ENCODE measurements around the gene SH3BP4. TPM values are rescaled to one million over a fixed set of nuclear protein-coding genes. Genes with fewer than 3 reads are reported as not detected.

SH3BP4 gene
- total RNA-seq, 1 experiment from 2014 or later = 33.9 TPM

DNA sequence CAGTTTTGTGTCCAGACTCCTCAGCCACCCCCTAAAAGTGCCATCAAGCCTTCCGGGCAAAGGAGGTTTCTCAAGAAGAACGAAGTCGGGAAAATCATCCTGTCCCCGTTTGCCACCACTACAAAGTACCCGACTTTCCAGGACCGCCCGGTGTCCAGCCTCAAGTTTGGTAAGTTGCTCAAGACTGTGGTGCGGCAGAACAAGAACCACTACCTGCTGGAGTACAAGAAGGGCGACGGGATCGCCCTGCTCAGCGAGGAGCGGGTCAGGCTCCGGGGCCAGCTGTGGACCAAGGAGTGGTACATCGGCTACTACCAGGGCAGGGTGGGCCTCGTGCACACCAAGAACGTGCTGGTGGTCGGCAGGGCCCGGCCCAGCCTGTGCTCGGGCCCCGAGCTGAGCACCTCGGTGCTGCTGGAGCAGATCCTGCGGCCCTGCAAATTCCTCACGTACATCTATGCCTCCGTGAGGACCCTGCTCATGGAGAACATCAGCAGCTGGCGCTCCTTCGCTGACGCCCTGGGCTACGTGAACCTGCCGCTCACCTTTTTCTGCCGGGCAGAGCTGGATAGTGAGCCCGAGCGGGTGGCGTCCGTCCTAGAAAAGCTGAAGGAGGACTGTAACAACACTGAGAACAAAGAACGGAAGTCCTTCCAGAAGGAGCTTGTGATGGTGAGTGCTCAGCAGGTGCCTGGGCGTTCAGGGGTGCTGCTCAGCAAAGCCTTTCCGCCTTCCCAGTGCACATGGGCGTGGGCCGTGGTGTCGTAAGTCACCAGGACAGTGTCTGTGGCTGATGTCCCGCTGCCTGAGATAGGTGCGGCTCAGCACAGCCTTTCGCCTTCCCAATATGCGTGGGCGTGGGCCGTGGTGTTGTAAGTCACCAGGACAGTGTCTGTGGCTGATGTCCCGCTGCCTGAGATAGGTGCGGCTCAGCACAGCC lies 91.0 kb downstream of the SH3BP4 start:
- in situ Hi-C loops (cut with HindIII; ENCODE audit: low pct_unique_long_range_greater_than_20kb, low sequenced_read_pairs) = no loop called here

GRCh38 chr2:235043762-235044500 lies 92.1 kb downstream of the SH3BP4 start:
- in situ Hi-C loops (cut with HindIII; ENCODE audit: low pct_unique_long_range_greater_than_20kb, low sequenced_read_pairs) = no loop called here
- DNase-seq (ENCODE audit: low read depth) = no peak

More for the DNA sequence above, 91.0 kb downstream of the SH3BP4 start:
- DNase-seq (ENCODE audit: low read depth) = no peak

- in situ Hi-C loops (cut with HindIII; ENCODE audit: low pct_unique_long_range_greater_than_20kb, low sequenced_read_pairs) = no loop called here
- DNase-seq (ENCODE audit: low read depth) = no peak
Measured at GRCh38 chr2:235044501-235045271, 92.9 kb downstream of the SH3BP4 start.

DNA sequence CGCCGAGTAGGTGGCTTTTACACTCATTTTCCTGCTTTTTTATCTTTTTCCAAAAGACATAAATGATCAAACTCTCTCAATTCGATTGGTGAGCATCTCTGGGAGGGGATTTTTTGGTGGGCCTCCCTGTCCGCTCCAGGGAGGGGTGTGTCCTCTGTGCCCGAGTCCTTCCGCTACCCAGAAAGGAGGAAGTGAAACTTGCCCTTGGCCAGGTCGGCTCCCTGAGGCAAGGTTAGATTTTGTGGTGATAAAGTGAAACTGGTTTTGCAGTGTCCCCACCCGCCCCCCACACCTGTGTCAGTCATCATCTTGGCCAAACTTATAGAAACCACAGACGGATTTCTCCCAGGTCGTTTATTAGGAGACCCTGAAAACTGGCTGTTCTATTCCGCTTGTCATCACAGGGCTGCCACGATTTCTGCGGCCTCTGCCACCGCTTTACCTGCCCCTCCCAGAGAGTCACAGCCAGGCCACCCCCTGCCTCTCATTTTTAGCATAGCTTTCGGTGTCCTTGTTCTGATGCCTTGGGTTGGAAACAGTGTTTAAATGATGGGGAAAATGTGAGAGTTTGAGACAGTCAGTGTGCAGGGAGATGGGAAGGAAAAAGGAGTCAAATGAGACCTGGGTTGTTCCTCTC lies 93.6 kb downstream of the SH3BP4 start:
- in situ Hi-C loops (cut with HindIII; ENCODE audit: low pct_unique_long_range_greater_than_20kb, low sequenced_read_pairs) = no loop called here
- no peak for DNase-seq (ENCODE audit: low read depth)

- DNase-seq (ENCODE audit: low read depth) = no peak
- in situ Hi-C loops (cut with HindIII; ENCODE audit: low pct_unique_long_range_greater_than_20kb, low sequenced_read_pairs) = no loop called here
Measured at GRCh38 chr2:235045973-235046343, 94.1 kb downstream of the SH3BP4 start.

DNA sequence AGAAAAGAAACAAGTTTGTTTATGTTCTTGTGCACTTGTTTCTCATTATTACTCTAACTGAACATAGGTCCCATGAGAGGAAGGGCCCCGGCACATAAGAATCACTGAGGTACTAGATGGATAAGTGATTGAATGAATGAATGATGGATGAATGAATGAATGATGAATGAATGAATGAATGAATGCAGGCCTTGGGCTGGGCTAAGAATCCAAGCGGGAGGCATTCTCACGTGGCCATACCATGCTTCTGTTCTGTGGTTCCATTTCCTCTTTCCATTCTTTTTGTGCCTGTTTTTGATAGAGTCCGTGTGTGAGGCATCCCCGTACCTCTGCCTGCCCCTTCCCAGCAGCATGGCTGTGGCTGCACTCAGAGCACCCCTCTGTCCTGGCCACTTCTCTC lies 94.8 kb downstream of the SH3BP4 start:
- in situ Hi-C loops (cut with HindIII; ENCODE audit: low pct_unique_long_range_greater_than_20kb, low sequenced_read_pairs) = no loop called here

GRCh38 chr2:235047171-235048160 lies 95.6 kb downstream of the SH3BP4 start:
- in situ Hi-C loops (cut with HindIII; ENCODE audit: low pct_unique_long_range_greater_than_20kb, low sequenced_read_pairs) = no loop called here
- no peak for DNase-seq (ENCODE audit: low read depth)

More for the DNA sequence above, 94.8 kb downstream of the SH3BP4 start:
- DNase-seq (ENCODE audit: low read depth) = no peak

DNA sequence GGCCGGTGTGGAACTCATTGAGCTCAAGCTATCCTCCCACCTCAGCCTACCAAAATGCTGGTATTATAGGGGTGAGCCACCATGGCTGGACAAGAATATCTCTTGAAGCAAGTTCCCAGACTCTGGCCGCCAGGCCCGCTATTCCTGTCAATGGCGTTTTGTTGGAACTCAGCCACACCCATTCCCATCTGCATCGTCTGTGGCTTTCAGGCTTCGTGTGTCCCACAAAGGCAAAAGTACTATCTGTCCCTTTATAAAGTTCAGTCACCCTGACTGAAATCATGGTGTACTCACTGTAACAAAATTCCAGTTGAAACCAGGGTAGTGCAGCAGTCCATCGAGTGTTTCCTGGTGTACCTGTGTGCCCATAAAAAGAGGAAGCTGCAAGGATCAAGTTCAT lies 96.7 kb downstream of the SH3BP4 start:
- DNase-seq (ENCODE audit: low read depth) = no peak
- in situ Hi-C loops (cut with HindIII; ENCODE audit: low pct_unique_long_range_greater_than_20kb, low sequenced_read_pairs) = no loop called here

DNA sequence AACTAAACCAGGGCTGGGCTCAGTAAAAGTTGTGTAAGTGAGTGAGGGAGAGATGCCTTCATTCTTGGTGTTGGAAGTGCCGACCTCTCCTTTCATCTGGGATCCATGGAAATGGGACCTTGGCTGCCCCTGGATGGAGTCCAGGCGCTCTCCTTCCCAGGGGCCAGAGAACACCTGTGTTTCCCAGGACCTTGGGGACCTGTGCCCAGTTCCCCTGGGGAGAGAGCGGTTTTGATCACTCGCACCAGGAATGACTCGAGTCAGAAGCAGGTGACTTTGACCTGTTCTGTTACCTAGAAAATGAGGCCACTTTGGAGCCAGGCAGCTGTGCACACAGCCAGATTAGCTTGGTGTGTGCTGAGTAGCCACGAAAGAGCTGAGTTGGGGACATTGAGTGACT lies 97.3 kb downstream of the SH3BP4 start:
- no peak for DNase-seq (ENCODE audit: low read depth)
- in situ Hi-C loops (cut with HindIII; ENCODE audit: low pct_unique_long_range_greater_than_20kb, low sequenced_read_pairs) = no loop called here

GRCh38 chr2:235049719-235050118 lies 97.9 kb downstream of the SH3BP4 start:
- in situ Hi-C loops (cut with HindIII; ENCODE audit: low pct_unique_long_range_greater_than_20kb, low sequenced_read_pairs) = no loop called here
- DNase-seq (ENCODE audit: low read depth) = no peak

- DNase-seq (ENCODE audit: low read depth) = peak; percentile 76
- in situ Hi-C loops (cut with HindIII; ENCODE audit: low pct_unique_long_range_greater_than_20kb, low sequenced_read_pairs) = no loop called here
Measured at GRCh38 chr2:235050980-235051351, 99.1 kb downstream of the SH3BP4 start.

GRCh38 chr2:235051436-235052260 lies 99.8 kb downstream of the SH3BP4 start:
- DNase-seq (ENCODE audit: low read depth) = no peak
- in situ Hi-C loops (cut with HindIII; ENCODE audit: low pct_unique_long_range_greater_than_20kb, low sequenced_read_pairs) = no loop called here

DNA sequence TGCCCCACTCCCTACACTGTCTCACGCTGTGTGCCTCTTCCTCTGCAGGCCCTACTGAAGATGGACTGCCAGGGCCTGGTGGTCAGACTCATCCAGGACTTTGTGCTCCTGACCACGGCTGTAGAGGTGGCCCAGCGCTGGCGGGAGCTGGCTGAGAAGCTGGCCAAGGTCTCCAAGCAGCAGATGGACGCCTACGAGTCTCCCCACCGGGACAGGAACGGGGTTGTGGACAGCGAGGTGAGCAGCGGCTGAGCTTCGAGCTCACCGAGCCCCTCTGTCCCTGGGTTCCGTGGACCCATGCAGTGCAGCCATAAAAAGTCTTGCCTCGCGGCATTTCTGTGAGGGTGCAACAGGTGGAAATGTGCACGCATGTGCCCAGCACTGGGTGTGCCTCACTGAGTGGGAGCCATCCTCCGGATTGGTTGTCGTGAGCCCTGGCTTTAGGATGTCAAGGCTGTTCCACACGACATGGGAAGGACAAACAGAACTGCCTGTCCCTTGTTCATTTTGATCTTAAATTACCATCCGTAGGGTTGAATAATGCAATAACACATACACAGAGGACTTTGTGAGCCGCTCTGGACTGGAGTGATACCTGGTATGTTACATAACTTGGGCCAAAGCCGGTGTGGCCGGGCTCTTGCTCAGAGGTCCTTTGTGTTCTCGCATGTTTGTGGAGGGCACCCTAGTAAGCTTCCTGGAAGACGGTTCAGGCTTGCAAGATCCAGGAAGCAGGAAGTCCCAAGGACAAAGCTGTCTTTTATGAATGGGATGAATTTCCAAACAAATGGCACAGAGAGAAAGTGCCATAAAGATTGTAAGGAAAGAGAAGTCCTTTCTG lies 100.9 kb downstream of the SH3BP4 start:
- in situ Hi-C loops (cut with HindIII; ENCODE audit: low pct_unique_long_range_greater_than_20kb, low sequenced_read_pairs) = no loop called here
- no peak for DNase-seq (ENCODE audit: low read depth)

DNA sequence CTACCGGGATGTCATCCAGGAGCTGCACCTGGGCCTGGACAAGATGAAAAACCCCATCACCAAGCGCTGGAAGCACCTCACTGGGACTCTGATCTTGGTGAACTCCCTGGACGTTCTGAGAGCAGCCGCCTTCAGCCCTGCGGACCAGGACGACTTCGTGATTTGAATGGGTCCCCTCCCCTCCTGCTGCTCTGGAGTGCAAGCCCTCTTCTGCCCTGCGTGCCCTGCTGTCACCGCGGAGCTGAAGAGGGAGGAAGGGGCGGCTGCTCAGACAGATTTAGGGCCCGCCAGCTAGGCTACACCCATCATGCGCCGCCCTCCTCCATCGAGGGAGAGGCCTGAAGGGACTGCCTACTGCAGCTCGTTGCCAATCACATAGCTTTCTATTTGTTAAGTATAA lies 101.8 kb downstream of the SH3BP4 start:
- in situ Hi-C loops (cut with HindIII; ENCODE audit: low pct_unique_long_range_greater_than_20kb, low sequenced_read_pairs) = no loop called here
- DNase-seq (ENCODE audit: low read depth) = no peak

DNA sequence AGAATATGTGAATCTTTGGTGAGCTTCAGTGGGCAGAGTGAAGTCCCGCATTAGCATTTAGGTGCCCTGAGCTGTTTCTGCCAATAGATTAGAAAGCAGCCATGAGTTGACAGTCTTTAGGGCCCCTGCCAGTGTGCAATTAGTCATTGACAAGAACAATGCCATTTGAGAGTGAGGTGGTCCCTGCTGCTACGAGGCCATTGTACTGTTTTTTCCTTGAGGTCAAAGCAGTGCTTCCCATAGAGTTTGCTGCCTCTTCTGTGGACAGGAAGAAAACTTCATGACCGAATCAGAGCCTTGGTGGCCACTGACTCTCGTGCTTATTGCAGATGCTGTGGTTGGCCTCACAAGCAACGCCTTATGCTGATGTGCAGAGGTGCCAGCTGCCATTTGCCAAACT lies 102.7 kb downstream of the SH3BP4 start:
- DNase-seq (ENCODE audit: low read depth) = no peak
- in situ Hi-C loops (cut with HindIII; ENCODE audit: low pct_unique_long_range_greater_than_20kb, low sequenced_read_pairs) = no loop called here

DNA sequence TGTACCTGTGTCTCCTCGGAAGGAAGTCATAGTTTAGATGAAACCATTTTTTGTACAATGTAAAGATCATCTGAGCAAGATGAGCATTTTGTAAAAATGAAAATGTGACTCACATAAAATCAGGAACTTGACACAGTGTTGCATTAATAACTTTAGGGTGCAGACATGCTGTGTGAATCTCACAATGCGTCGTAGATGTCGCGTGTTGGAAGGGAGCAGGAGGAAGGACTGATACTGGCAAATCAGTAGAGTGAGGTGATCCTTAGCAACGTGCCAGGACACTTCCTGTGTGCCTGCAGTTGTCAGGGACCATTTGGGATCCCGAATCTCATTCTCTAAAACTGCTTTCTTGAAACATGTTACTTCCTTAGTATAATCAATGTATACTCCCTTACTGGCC lies 103.1 kb downstream of the SH3BP4 start:
- in situ Hi-C loops (cut with HindIII; ENCODE audit: low pct_unique_long_range_greater_than_20kb, low sequenced_read_pairs) = no loop called here

More for the DNA sequence above, 103.1 kb downstream of the SH3BP4 start:
- DNase-seq (ENCODE audit: low read depth) = no peak

All from Caki2 (cell line).